Calu3 (cell line): Measurements from ENCODE around the gene CD99. TPM values are rescaled to one million over a fixed set of nuclear protein-coding genes. Genes with fewer than 3 reads are reported as not detected.
"Not testable (repeated sequence)": the region's sequence is repeated elsewhere in the genome, so short reads cannot be mapped to it uniquely, and the experiment has no call there.

Source experiments
- BruUV-seq: library from RNA; stranded (reverse); fragments of 400-500 nt; replicated peaks from 2 replicates; lab custom pipeline; 2021; lab: Mats Ljungman, UMichigan
- CTCF ChIA-PET: fragments of 300-600 bp; sonication (Branson Sonifier 250); formaldehyde crosslinking; loops from one replicate; lab custom pipeline; 2022; ENCODE audit warnings: antibody characterized with exemption; lab: Charles Lee
- DNase-seq: peaks from one replicate; pipeline ENCODE4 v3.0.0; 2022
- H3K27ac Mint-ChIP-seq: one replicate; pipeline ENCODE4 v1.8.0; 2022; ENCODE audit warnings: mixed read lengths; ENCODE audit not compliant: unreplicated experiment
- H3K27me3 Mint-ChIP-seq: one replicate; pipeline ENCODE4 v1.8.0; 2022; ENCODE audit warnings: mixed read lengths; ENCODE audit not compliant: unreplicated experiment
- H3K36me3 Mint-ChIP-seq: one replicate; pipeline ENCODE4 v1.8.0; 2022; ENCODE audit warnings: mild to moderate bottlenecking, moderate library complexity, mixed read lengths; ENCODE audit not compliant: insufficient read depth, unreplicated experiment
- H3K4me1 Mint-ChIP-seq: one replicate; pipeline ENCODE4 v1.8.0; 2022; ENCODE audit warnings: mild to moderate bottlenecking, low read depth, mixed read lengths; ENCODE audit not compliant: unreplicated experiment
- H3K4me3 Mint-ChIP-seq: one replicate; pipeline ENCODE4 v1.8.0; 2022; ENCODE audit warnings: mild to moderate bottlenecking, low read depth, moderate library complexity, mixed read lengths; ENCODE audit not compliant: unreplicated experiment
- H3K9me3 Mint-ChIP-seq: one replicate; pipeline ENCODE4 v1.8.0; 2022; ENCODE audit warnings: low read depth, mixed read lengths; ENCODE audit not compliant: unreplicated experiment
- CTCF ChIP-seq: fragments of 200-600 bp; IDR thresholded peaks from one replicate; pipeline ENCODE4 v1.8.0; 2022; ENCODE audit warnings: antibody characterized with exemption; ENCODE audit not compliant: unreplicated experiment
- intact Hi-C: fragments of 100-400 bp; cut with micrococcal nuclease; formaldehyde crosslinking; loops from one replicate; pipeline ENCODE4 v1.10.0; 2022; ENCODE audit not compliant: unreplicated experiment
- total RNA-seq: library from RNA; stranded (reverse); gene quantifications from 2 replicates; pipeline ENCODE4 v1.2.3, GENCODE V29; 2022

The CD99 gene
- total RNA-seq, 1 experiment from 2014 or later = 73.9 TPM

GRCh38 chrX:2774776-2775175, 83.7 kb downstream of the CD99 start:
- Mint-ChIP-seq H3K4me3 (no peak overlapping the region), H3K27ac (no peak overlapping the region), H3K9me3 (peaks cover 4% of the 10 kb centered on the region), H3K4me1 (no peaks in the 10 kb centered on the region), H3K27me3 (peaks cover 28% of the 10 kb centered on the region), H3K36me3 (no peaks in the 10 kb centered on the region)
- no peak for DNase-seq
- CTCF ChIA-PET = no interaction called here
- TF ChIP-seq CTCF = no peak
- no TSS peak for BruUV-seq
- intact Hi-C loops = no loop called here

GRCh38 chrX:2780472-2781225, 89.6 kb downstream of the CD99 start:
- H3K9me3 Mint-ChIP-seq, H3K36me3 Mint-ChIP-seq, CTCF ChIA-PET, DNase-seq, intact Hi-C loops, H3K4me1 Mint-ChIP-seq, BruUV-seq, H3K4me3 Mint-ChIP-seq, H3K27ac Mint-ChIP-seq: not testable (repeated sequence)
- peaks cover 17% of the 10 kb centered on the region for H3K27me3 Mint-ChIP-seq

- CTCF ChIA-PET = no interaction called here
- TF ChIP-seq CTCF = no peak
- peaks cover 17% of the 10 kb centered on the region for H3K27me3 Mint-ChIP-seq
- H3K4me1 Mint-ChIP-seq = no peaks in the 10 kb centered on the region
- H3K4me3 Mint-ChIP-seq = no peak overlapping the region
- H3K9me3 Mint-ChIP-seq = no peaks in the 10 kb centered on the region
- no peaks in the 10 kb centered on the region for H3K36me3 Mint-ChIP-seq
- no peak for DNase-seq
- H3K27ac Mint-ChIP-seq = no peak overlapping the region
- BruUV-seq = no TSS peak
- intact Hi-C loops = no loop called here
Measured at GRCh38 chrX:2781226-2781571, 90.1 kb downstream of the CD99 start.

- H3K36me3 Mint-ChIP-seq = no peaks in the 10 kb centered on the region
- CTCF ChIA-PET = no interaction called here
- TF ChIP-seq CTCF = no peak
- H3K27me3 Mint-ChIP-seq = peaks cover 17% of the 10 kb centered on the region
- intact Hi-C loops = no loop called here
- no peaks in the 10 kb centered on the region for H3K4me1 Mint-ChIP-seq
- H3K27ac Mint-ChIP-seq = no peak overlapping the region
- no TSS peak for BruUV-seq
- no peak for DNase-seq
- no peaks in the 10 kb centered on the region for H3K9me3 Mint-ChIP-seq
- H3K4me3 Mint-ChIP-seq = no peak overlapping the region
Measured at GRCh38 chrX:2781698-2782097, 90.6 kb downstream of the CD99 start.

- Mint-ChIP-seq H3K9me3 (no peaks in the 10 kb centered on the region), H3K36me3 (no peaks in the 10 kb centered on the region), H3K4me3 (no peak overlapping the region), H3K27me3 (peaks cover 21% of the 10 kb centered on the region), H3K27ac (no peak overlapping the region), H3K4me1 (no peaks in the 10 kb centered on the region)
- intact Hi-C loops = no loop called here
- no peak for DNase-seq
- TF ChIP-seq CTCF = no peak
- no TSS peak for BruUV-seq
- CTCF ChIA-PET = no interaction called here
Measured at GRCh38 chrX:2782171-2782570, 91.1 kb downstream of the CD99 start.
